Stimulated activated CD4-positive, alpha-beta T cell treated with anti-CD3 and anti-CD28 coated beads, Interleukin-2, amount 100 ng/mL, for 24 hours (primary cell): ENCODE measurements around the gene PGD.
"Not testable (repeated sequence)": the region's sequence is repeated elsewhere in the genome, so short reads cannot be mapped to it uniquely, and the experiment has no call there.

Source experiments
- DNase-seq, 2 donors: peaks; one replicate each; pipeline ENCODE4 v3.0.0-alpha.2; 2020

PGD gene

DNA sequence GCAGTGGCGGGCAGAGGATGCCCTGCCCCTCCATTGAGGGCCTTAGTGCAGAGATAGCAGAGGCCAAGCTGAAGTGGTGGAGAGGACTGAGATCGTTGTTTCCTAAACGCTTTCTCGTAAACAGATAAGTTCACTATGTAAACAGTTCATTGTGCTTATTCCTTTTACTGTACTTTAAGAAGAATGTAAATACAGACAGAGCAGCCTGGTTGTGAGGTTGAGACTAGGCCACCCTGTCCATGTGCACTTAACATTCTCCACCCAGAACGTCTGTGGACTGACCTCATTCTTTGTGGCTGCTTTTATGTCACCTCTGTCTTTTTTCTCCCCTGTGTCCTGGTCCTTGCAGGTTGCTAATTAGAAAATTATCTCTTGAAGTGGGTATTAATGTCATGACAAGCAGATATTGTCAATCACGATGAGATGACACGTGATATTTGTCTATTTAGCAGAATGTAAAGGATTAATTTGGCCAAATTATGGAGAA, 39.9 kb downstream of the PGD start:
- no peak for DNase-seq

DNA sequence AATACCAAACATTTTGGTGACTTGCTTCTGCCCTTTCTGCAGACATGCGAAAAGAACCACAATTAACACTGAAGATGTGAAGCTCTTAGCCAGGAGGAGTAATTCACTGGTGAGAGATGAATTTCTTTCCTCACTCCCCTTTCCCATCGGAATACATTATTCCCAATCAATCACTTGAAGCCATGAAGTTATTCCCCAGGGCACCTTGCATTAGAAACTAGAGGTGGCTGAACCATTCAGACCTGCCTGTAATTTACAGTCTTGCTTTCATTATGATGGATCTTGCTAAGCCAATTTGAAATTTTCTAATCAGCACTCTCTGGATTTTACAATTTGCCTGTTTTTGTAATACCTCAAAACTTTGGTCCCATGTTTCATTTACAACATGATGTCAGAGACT, 41.4 kb downstream of the PGD start:
- DNase-seq: no peak

DNA sequence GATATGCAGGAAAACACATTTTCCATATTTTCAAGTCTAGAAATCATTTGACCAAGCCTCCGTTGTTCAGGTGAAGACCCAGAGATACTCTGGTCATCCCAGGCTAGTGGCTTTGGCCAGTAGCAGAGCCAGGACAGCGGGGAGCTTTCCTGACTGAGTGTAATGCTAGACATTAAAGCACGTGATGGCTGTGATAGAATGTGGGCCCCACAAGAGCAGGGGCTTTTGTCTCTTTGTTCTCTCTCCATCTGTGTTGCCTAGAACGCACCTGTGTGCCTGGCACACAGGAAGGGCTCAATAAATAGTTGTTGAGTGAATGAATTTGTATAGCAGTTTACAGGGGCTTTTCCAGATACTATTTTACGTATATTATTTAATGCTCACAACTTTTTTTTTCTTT, 41.9 kb downstream of the PGD start:
- no peak for DNase-seq

DNA sequence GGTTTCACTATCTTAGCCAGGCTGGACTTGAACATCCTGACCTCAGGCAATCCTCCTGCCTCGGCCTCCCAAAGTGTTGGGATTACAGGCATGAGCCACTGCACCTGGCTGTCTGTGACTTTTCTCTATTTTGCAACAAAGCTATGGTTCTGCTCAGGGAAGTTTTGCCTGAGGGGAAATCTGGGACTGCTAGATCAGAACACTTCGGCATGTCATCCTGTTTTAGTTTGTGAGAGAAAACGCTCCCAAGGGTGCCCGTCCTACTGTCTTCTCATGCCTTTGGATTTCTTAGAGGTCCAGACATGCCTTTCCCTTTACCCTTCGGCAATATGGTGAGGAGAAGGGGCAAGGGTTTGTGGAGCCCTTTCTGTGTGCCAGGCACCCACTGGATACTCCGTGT, 45.4 kb downstream of the PGD start:
- no peak for DNase-seq

DNA sequence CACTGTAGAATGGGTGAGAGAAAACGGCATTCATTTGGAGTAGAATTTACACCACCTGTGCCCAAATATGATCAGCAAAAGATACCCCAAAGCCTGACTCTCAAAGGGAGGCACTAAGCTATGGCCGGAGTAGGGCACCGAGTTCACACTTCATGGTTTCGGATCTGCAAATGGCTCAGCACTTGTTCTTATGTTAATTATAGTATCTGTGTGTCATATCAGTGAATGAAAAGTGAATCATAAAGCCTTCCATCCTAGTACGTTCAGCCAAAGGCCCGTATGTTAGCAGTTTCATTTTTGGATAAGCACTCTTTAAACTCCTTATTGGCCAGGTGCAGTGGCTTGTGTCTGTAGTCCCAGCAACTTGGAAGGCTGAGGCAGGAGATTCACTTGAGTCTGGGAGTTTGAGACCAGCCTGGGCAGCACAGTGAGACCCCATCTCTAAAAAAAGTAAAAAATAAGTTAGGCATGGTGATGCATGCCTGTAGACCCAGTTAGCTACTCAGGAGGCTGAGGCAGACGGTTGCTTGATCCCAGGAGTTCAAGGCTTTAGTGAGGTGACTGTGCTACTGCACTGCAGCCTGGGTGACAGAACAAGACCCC, 46.0 kb downstream of the PGD start:
- no peak for DNase-seq

DNA sequence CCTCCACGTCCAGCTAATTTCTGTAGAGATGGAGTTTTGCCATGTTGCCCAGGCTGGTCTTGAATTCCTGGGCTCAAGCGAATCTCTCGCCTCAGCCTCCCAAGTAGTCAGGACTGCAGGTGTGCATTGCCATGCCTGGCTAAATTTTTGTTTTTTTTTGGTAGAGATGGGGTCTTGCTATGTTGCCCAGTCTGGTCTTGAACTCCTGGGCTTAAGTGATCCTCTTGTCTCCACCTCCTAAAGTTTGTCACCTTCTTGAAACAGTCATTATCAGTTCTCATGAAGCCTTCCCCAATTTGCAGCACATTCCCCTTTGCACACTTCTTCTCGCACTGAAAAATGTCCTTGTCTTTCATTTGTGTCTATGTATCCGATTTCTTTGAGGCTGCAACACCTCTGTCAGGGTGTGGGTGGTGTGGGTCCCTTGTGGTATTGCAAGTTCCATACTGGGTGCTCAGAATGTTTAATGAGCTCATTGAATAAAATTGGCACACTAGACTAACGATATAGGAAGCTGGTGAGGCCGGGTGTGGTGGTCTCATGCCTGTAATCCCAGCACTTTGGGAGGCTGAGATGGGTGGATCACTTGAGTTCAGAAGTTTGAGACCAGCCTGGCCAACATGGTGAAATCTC, 48.0 kb downstream of the PGD start:
- no peak for DNase-seq

DNA sequence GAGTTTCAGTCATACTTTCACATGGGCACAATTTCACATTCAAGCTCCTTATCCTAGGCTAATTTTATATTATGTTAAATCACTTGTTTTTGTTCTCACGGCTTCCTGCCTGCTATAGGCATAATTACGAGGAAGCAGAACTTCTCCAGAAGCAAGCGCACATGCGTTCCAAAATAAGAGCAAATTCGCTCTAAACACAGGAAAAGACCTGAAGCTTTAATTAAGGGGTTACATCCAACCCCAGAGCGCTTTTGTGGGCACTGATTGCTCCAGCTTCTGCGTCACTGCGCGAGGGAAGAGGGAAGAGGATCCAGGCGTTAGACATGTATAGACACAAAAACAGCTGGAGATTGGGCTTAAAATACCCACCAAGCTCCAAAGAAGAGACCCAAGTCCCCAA, 50.9 kb downstream of the PGD start, which contains the start of gene CORT:
Gene CORT (plus strand): TSS at position 281 of the 400 bp plus-strand sequence. CDS start 193 bp downstream, outside the sequence.
- DNase-seq: no peak

DNA sequence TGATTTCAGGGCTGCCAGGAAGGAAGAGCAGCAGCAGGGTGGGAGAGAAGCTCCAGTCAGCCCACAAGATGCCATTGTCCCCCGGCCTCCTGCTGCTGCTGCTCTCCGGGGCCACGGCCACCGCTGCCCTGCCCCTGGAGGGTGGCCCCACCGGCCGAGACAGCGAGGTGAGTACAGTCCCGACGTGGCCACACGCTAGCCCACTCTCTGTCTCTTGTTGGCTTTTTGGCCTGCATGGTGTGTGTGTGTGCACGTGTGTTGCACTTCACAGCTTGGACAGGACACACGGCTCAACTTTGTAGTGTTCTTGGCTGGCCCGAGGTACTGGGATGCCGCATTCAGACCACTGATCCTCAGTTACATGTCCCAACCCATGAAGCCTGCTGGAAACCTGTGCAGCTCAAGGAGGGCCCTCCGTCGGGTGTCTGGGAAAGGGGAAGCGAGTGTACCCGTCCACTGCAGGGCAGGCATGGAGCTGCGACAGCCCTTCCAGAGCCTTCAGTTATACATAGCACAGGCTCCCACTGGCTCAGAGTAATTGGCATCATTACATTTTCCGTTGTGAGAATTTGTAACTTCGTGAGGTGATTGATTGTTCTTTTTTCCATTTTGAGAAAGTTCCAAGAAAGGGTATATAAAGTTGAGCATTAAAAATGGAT, 51.4 kb downstream of the PGD start:
- no peak for DNase-seq

DNA sequence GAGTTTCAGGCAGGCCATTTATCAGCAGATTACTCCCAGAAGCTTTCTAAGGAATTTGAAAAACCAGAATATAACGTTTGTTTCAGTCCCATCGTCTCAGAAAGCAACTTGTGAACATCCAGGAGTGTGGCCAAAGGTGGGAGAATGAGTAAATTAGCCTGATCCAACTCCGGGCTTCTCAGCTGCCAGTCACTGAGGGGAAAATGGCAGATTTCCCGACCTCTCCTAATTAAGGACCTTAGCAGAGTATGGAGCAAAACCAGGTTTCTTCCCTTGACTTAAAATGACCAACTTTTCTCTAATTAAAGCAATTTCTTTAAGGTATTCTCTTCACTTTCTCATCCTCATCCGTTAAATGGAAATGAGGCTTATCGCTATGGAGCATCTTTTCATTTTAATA, 52.0 kb downstream of the PGD start:
- no peak for DNase-seq

DNA sequence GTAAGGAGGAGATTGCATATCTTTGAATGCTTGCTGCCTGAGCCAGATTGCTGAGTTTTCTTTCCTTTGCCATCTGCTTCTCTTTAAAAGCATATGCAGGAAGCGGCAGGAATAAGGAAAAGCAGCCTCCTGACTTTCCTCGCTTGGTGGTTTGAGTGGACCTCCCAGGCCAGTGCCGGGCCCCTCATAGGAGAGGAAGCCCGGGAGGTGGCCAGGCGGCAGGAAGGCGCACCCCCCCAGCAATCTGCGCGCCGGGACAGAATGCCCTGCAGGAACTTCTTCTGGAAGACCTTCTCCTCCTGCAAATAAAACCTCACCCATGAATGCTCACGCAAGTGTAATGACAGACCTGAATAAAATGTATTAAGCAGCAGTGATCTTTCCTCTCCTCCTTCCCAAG, 52.4 kb downstream of the PGD start:
- no peak for DNase-seq

DNA sequence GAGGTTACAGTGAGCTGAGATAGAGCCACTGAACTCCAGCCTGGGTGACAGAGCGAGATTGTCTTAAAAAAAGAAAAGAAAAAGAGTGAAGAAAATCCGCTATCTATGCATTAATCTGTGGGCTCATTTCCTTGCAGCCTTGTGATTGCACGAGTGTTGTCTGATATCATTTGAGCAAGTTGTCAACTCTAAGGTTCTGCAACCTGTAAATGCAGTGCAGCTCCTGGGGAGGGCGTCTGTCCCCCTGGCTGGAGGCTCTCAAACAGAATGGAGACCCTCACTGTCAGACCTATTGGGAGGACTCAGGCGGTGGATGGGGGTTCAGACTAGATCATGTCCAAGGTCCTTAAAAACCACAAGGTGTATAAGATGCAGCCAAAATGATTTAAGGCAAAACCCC, 57.2 kb downstream of the PGD start:
- no peak for DNase-seq

DNA sequence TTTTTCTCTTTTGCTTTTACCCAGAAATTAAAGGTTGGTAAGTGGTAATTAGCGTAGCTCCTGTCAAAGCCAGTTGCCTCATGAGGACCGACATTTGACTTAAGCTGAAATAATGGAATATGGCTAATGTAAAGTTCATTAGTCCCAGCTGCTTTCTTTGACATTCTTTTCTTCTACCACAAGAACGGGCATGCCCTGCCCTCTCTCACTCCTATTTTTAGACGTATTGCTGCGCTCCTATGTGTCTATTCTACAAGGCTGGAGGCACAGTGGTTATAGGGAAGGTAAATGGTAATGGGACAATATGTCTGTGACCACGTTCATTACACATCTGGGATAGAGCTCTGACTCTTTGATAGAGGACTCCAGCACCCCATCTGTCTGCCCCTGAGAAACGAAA, 57.8 kb downstream of the PGD start:
- DNase-seq: no peak

DNA sequence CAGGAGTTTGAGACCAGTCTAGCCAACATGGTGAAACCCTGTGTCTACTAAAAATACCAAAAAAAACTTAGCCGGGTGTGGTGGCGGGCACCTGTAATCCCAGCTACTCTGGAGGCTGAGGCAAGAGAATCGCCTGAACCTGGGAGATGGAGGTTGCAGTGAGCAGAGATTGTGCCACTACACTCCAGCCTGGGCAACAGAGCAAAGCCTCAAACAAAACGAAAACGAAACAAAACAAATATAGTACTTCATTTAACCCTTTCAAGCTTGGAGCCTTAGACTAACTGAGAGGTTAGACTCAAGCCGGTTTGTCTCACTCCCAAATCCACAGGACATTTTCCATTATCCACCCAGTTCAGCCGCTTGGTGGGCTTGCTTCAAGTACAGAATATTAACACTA, 58.6 kb downstream of the PGD start:
- not testable (repeated sequence) for DNase-seq

DNA sequence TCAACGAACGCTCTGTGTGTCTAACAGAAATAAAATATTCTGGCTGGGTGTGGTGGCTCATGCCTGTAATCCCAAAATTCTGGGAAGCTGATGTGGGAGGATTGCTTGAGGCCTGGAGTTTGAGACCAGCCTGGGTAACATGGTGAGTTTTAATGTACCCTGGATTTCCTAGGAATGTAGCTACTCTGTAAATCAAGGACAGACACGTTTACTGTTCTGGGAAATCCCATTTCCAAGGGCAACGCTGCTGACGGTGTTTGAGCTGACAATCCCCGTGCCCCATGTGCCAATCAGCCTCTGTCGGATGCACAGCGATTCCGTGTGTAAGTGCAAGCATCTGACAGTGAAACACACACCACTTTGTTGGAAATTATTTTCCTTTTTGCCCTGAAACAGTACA, 59.0 kb downstream of the PGD start:
- no peak for DNase-seq

DNA sequence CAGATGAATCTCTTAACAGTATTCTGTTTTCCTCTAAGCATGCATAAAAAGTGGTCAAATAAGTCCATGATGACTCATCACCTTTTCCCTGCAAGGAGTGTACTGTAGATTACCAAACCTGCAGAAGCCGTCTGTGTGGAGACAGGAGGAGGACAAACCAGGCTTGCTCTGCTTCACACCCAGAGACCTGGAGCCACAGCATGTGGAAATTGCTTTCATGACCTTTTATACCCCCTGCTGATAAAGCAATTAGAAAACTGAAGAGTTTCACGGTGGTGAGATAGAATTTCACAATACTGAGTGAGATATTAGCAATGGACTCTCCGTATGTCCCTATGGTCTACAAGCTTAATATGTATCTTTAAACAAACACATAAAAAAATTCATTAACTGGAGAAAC, 60.3 kb downstream of the PGD start:
- DNase-seq: no peak

DNA sequence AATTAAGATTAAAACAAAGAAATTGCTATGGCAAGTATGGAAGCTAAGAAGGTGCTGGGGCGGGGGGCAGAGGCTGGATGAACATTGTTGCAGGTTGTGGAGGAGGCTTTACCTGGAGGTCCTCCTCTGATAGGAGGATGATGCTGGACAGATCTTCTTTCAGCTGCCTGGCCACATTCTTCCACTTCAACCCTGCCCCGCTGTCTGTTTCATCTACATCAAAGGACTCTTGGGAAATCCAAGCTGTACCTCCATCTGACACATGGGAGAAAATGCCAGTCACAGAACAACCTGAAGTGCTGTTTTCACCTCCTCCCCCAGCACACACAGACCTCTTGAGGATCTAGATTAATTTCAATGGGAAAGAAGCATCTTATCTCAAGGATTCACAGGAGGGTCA, 68.2 kb downstream of the PGD start:
- DNase-seq: no peak

DNA sequence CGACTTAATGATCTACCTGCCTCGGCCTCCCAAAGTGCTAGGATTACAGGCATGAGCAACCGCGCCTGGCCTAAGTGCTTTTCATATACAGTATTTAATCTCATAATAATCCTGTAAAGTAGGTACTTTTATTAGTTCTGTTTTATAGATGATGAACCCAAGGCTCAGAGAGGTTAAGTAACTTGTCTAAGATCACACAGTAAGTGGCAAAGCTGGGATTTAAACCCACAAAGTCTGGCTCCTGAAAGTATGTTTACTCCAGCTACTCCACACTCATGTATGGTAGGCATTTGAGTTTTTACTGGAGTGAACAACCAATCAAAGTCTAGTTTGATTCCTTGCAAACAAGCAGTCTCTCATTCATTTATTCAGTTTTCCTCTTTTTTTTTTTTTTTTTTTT, 71.2 kb downstream of the PGD start:
- no peak for DNase-seq
